ENCODE results near the gene MS4A8. TPM values are rescaled to one million over a fixed set of nuclear protein-coding genes. Genes with fewer than 3 reads are reported as not detected.

MS4A8 gene
- total RNA-seq, 1 experiment from 2014 or later, result not detected

DNA sequence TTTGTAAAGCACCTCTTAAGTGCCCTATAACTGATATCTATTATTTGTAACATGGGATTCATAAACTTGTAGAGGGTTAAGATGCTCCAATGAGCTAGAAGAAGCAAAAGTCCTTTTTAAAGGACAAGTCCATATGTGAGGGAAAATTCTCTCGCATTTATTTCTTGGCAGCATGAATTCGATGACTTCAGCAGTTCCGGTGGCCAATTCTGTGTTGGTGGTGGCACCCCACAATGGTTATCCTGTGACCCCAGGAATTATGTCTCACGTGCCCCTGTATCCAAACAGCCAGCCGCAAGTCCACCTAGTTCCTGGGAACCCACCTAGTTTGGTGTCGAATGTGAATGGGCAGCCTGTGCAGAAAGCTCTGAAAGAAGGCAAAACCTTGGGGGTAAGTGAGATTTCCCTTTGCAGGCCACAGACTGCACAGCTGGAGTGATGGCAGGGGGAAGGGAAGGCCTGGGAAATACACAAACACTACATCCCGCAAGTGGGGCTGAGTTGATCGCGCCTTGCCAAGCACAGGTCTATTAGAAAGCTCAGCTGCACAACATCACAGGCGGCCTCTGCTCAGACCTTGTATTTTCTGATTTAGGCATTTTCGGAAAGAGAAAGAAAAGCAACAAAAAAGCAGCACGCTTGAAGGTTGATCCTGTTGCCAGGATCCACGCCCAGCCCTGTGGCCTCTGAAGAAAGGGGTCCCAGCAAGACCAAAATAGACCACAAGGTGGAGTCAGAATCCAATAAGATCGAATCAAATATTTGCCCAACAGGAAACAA is 1.5 kb downstream of the MS4A8 start:
- Histone ChIP-seq H4K8ac (replicated peaks; ENCODE audit: insufficient read length, low read depth, low read length) (no peak overlapping the region), H3K56ac (ENCODE audit: insufficient read length, low read depth, low read length) (no peak overlapping the region), H3K23me2 (ENCODE audit: insufficient read length, low read depth, low read length, poor library complexity, severe bottlenecking) (no peaks in the 10 kb centered on the region), H3T11ph (ENCODE audit: low read length) (no peak overlapping the region), H3K4me1 (ENCODE audit: insufficient read depth, low read length) (no peaks in the 10 kb centered on the region), H2BK12ac (ENCODE audit: insufficient read length, low read depth, low read length) (no peak overlapping the region), H3K18ac (ENCODE audit: insufficient read length, low read depth, low read length) (no peak overlapping the region), H3K79me1 (ENCODE audit: insufficient read depth, low read depth, low read length, poor library complexity, severe bottlenecking) (no peaks in the 10 kb centered on the region), H3K4ac (ENCODE audit: low read depth, low read length) (no peak overlapping the region), H3K79me2 (ENCODE audit: insufficient read depth, low read length) (no peaks in the 10 kb centered on the region), H3K4me2 (ENCODE audit: insufficient read depth, insufficient read length, low read length) (no peak overlapping the region), H2BK120ac (ENCODE audit: low read depth, low read length, poor library complexity, severe bottlenecking) (no peak overlapping the region), H4K91ac (ENCODE audit: insufficient read length, low read depth, low read length) (no peak overlapping the region), H3K14ac (ENCODE audit: insufficient read depth, low read length) (0 out of 2 replicates have a peak overlapping the region, but pooled peaks have one; percentile 68), H2AFZ (ENCODE audit: low read length) (peak overlapping the region; percentile 93), H2BK5ac (ENCODE audit: insufficient read length, low read length) (no peak overlapping the region), H2AK5ac (ENCODE audit: insufficient read length, low read length) (no peak overlapping the region), H4K20me1 (ENCODE audit: control insufficient read depth, insufficient read depth, insufficient read length) (no peaks in the 10 kb centered on the region), H2BK20ac (ENCODE audit: low read depth, low read length, poor library complexity, severe bottlenecking) (no peak overlapping the region), H3K27me3 (ENCODE audit: insufficient read depth, low read length) (no peaks in the 10 kb centered on the region), H3K9ac (ENCODE audit: extremely low read depth, insufficient read length, low read length) (no peak overlapping the region), H3K27ac (ENCODE audit: insufficient read length, low read depth, low read length) (no peak overlapping the region), H2BK15ac (ENCODE audit: low read depth, low read length) (no peak overlapping the region), H4K5ac (ENCODE audit: insufficient read length, low read depth, low read length) (no peak overlapping the region), H3K9me3 (ENCODE audit: control insufficient read depth, low read depth, low read length) (no peaks in the 10 kb centered on the region), H3K23ac (ENCODE audit: insufficient read length, low read depth, low read length) (no peak overlapping the region)
- Mint-ChIP-seq H3K27ac (peak overlapping the region in 1 of 3 experiments; percentile 53; a peak in 1 of 7 replicates), H3K27me3 (ENCODE audit: low read depth) (no peaks in the 10 kb centered on the region), H3K9me3 (no peaks in the 10 kb centered on the region), H3K4me1 (peaks cover 8% of the 10 kb centered on the region in 2 experiments), H3K36me3 (ENCODE audit: insufficient read depth in 1 of 3, low read depth in 3 of 3) (no peaks in the 10 kb centered on the region), H3K4me3 (no peak overlapping the region)
- TF ChIP-seq, protein P1, sequence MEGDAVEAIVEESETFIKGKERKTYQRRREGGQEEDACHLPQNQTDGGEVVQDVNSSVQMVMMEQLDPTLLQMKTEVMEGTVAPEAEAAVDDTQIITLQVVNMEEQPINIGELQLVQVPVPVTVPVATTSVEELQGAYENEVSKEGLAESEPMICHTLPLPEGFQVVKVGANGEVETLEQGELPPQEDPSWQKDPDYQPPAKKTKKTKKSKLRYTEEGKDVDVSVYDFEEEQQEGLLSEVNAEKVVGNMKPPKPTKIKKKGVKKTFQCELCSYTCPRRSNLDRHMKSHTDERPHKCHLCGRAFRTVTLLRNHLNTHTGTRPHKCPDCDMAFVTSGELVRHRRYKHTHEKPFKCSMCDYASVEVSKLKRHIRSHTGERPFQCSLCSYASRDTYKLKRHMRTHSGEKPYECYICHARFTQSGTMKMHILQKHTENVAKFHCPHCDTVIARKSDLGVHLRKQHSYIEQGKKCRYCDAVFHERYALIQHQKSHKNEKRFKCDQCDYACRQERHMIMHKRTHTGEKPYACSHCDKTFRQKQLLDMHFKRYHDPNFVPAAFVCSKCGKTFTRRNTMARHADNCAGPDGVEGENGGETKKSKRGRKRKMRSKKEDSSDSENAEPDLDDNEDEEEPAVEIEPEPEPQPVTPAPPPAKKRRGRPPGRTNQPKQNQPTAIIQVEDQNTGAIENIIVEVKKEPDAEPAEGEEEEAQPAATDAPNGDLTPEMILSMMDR (conservative IDR thresholded peaks at IDR 0.05), result peak; percentile 78
- peak; percentile 62 for DNase-seq
- WGBS (ENCODE audit: extremely low coverage, insufficient read length, low lambda C conversion rate), result no CpG with 5 or more reads among the region's 14 CpGs
